OCI-LY1 (cell line): ENCODE measurements around the gene TRIM4.

Experiments
- CTCF ChIP-seq: fragments of 200-600 bp; sonication (generic), shearing (Covaris generic); IDR thresholded peaks from 2 replicates; pipeline ENCODE4 v1.5.1; 2017; ENCODE audit warnings: mild to moderate bottlenecking, antibody characterized with exemption, low read length, moderate library complexity, mixed read lengths
- EZH2 ChIP-seq: fragments of 200-600 bp; sonication (generic), shearing (Covaris generic); IDR thresholded peaks from 2 replicates; pipeline ENCODE4 v1.8.0; 2017; ENCODE audit warnings: borderline replicate concordance, mixed run types, mild to moderate bottlenecking, antibody characterized with exemption, low read length, moderate library complexity, mixed read lengths

- TF ChIP-seq CTCF: no peak
- TF ChIP-seq EZH2: no peak
These were observed 17.7 kb downstream of the TRIM4 start for GRCh38 chr7:99901581-99901980.
